Measurements from ENCODE around the gene KIAA0319L. TPM values are rescaled to one million over a fixed set of nuclear protein-coding genes. Genes with fewer than 3 reads are reported as not detected.

KIAA0319L gene
- total RNA-seq, 2 experiments from 2014 or later = 25.3 to 44.9 TPM

- ChIA-PET CTCF (ENCODE audit: unreplicated experiment) (no interaction called here), POLR2A (interaction anchor here (0.6 to 1.7 kb wide), 3 partner anchors 8 to 337 kb away, joined by 3 to 6 read pairs (median 4); no protein-coding TSS in a partner anchor)
- no peak for DNase-seq (ENCODE audit: low spot score)
- TF ChIP-seq CTCF (conservative IDR thresholded peaks at IDR 0.05; ENCODE audit: low read length) = no peak
- no peak for TF ChIP-seq EZH2phosphoT487 (IDR thresholded peaks at IDR 0.05; ENCODE audit: borderline replicate concordance, low read depth, low read length)
- no TSS peak for BruUV-seq (replicated peaks)
- intact Hi-C loops (cut with micrococcal nuclease; ENCODE audit: unreplicated experiment) = no loop called here
- no peak overlapping the region for H2AFZ ChIP-seq (ENCODE audit: low read length)
- H3K4me3 ChIP-seq (ENCODE audit: low read depth, low read length, poor library complexity, severe bottlenecking) = no peak overlapping the region
- no peaks in the 10 kb centered on the region for H4K20me1 ChIP-seq (ENCODE audit: insufficient read depth, low read length)
- H3K4me2 ChIP-seq (ENCODE audit: low read length) = no peak overlapping the region
- H3K9me2 ChIP-seq (ENCODE audit: insufficient read depth, low read length) = no peaks in the 10 kb centered on the region
- peaks cover 42% of the 10 kb centered on the region for H3K36me3 ChIP-seq (ENCODE audit: insufficient read depth, low read length)
- H3K27ac ChIP-seq (ENCODE audit: low read depth, low read length, poor library complexity, severe bottlenecking) = no peak overlapping the region
- H3K9me3 ChIP-seq (ENCODE audit: low read length) = peaks cover 21% of the 10 kb centered on the region; the same call in 1 of the 2 replicates
- H3K4me1 ChIP-seq (ENCODE audit: insufficient read depth, low read length, poor library complexity, severe bottlenecking) = no peaks in the 10 kb centered on the region
- no peaks in the 10 kb centered on the region for H3K79me2 ChIP-seq (ENCODE audit: insufficient read depth, low read depth, low read length)
These were observed 24.5 kb downstream of the KIAA0319L start for GRCh38 chr1:35532497-35533223.

- no peak overlapping the region for H3K27ac ChIP-seq (ENCODE audit: low read depth, low read length, poor library complexity, severe bottlenecking)
- no peak overlapping the region for H2AFZ ChIP-seq (ENCODE audit: low read length)
- no TSS peak for BruUV-seq (replicated peaks)
- H3K4me3 ChIP-seq (ENCODE audit: low read depth, low read length, poor library complexity, severe bottlenecking) = no peak overlapping the region
- H3K4me2 ChIP-seq (ENCODE audit: low read length) = no peak overlapping the region
- TF ChIP-seq CTCF (conservative IDR thresholded peaks at IDR 0.05; ENCODE audit: low read length) (no peak), EZH2phosphoT487 (IDR thresholded peaks at IDR 0.05; ENCODE audit: borderline replicate concordance, low read depth, low read length) (no peak)
- DNase-seq (ENCODE audit: low spot score) = no peak
- POLR2A ChIA-PET = no interaction called here
- peaks cover 28% of the 10 kb centered on the region; the same call in 1 of the 2 replicates for H3K9me3 ChIP-seq (ENCODE audit: low read length)
- no peaks in the 10 kb centered on the region for H3K4me1 ChIP-seq (ENCODE audit: insufficient read depth, low read length, poor library complexity, severe bottlenecking)
- peaks cover 42% of the 10 kb centered on the region for H3K36me3 ChIP-seq (ENCODE audit: insufficient read depth, low read length)
- H3K9me2 ChIP-seq (ENCODE audit: insufficient read depth, low read length) = no peaks in the 10 kb centered on the region
- no peaks in the 10 kb centered on the region for H3K79me2 ChIP-seq (ENCODE audit: insufficient read depth, low read depth, low read length)
- CTCF ChIA-PET (ENCODE audit: unreplicated experiment) = no interaction called here
- no peaks in the 10 kb centered on the region for H4K20me1 ChIP-seq (ENCODE audit: insufficient read depth, low read length)
- intact Hi-C loops (cut with micrococcal nuclease; ENCODE audit: unreplicated experiment) = no loop called here
These were observed 25.8 kb downstream of the KIAA0319L start for GRCh38 chr1:35531368-35531767.

GRCh38 chr1:35530946-35531345 is 26.3 kb downstream of the KIAA0319L start:
- BruUV-seq (replicated peaks) = no TSS peak
- TF ChIP-seq CTCF (conservative IDR thresholded peaks at IDR 0.05; ENCODE audit: low read length) = no peak
- TF ChIP-seq EZH2phosphoT487 (IDR thresholded peaks at IDR 0.05; ENCODE audit: borderline replicate concordance, low read depth, low read length) = no peak
- H3K36me3 ChIP-seq (ENCODE audit: insufficient read depth, low read length) = peaks cover 41% of the 10 kb centered on the region
- intact Hi-C loops (cut with micrococcal nuclease; ENCODE audit: unreplicated experiment) = no loop called here
- peaks cover 28% of the 10 kb centered on the region; the same call in 1 of the 2 replicates for H3K9me3 ChIP-seq (ENCODE audit: low read length)
- DNase-seq (ENCODE audit: low spot score) = no peak
- no peaks in the 10 kb centered on the region for H3K9me2 ChIP-seq (ENCODE audit: insufficient read depth, low read length)
- no peaks in the 10 kb centered on the region for H4K20me1 ChIP-seq (ENCODE audit: insufficient read depth, low read length)
- ChIA-PET CTCF (ENCODE audit: unreplicated experiment) (no interaction called here), POLR2A (no interaction called here)
- H2AFZ ChIP-seq (ENCODE audit: low read length) = no peak overlapping the region
- H3K4me1 ChIP-seq (ENCODE audit: insufficient read depth, low read length, poor library complexity, severe bottlenecking) = no peaks in the 10 kb centered on the region
- H3K79me2 ChIP-seq (ENCODE audit: insufficient read depth, low read depth, low read length) = no peaks in the 10 kb centered on the region
- H3K27ac ChIP-seq (ENCODE audit: low read depth, low read length, poor library complexity, severe bottlenecking) = no peak overlapping the region
- H3K4me2 ChIP-seq (ENCODE audit: low read length) = no peak overlapping the region
- H3K4me3 ChIP-seq (ENCODE audit: low read depth, low read length, poor library complexity, severe bottlenecking) = no peak overlapping the region

Measured in OCI-LY7 (cell line).